WTC11 (cell line): ENCODE results near the gene PLAAT5. TPM values are rescaled to one million over a fixed set of nuclear protein-coding genes. Genes with fewer than 3 reads are reported as not detected.

ENCODE experiments used
- ATAC-seq: fragments of 200-7000 bp; cut with Tn5 transposase; 2 replicates; pipeline ENCODE4 v1.10.0; 2021; ENCODE audit warnings: mild to moderate bottlenecking, moderate library complexity
- CTCF ChIA-PET: fragments of 300-600 bp; sonication (Branson Sonifier 250); formaldehyde crosslinking; loops from one replicate; lab custom pipeline; 2021; ENCODE audit warnings: antibody characterized with exemption; lab: Charles Lee
- POLR2A ChIA-PET: fragments of 350-600 bp; sonication (Branson Sonifier 250); formaldehyde crosslinking; loops from one replicate; lab custom pipeline; 2021; ENCODE audit warnings: antibody characterized with exemption; lab: Charles Lee
- DNase-seq: peaks from one replicate; pipeline ENCODE4 v3.0.0; 2021; ENCODE audit warnings: low spot score
- H3K27ac Mint-ChIP-seq: 2 replicates; pipeline ENCODE4 v1.8.0; 2021; ENCODE audit warnings: mixed read lengths
- H3K27me3 Mint-ChIP-seq: 2 replicates; pipeline ENCODE4 v1.8.0; 2021; ENCODE audit warnings: low read depth, mild to moderate bottlenecking, moderate library complexity, mixed read lengths
- H3K36me3 Mint-ChIP-seq: 2 replicates; pipeline ENCODE4 v1.8.0; 2021; ENCODE audit warnings: mixed read lengths
- H3K4me1 Mint-ChIP-seq: 2 replicates; pipeline ENCODE4 v1.8.0; 2022; ENCODE audit warnings: mixed read lengths
- H3K4me3 Mint-ChIP-seq: 2 replicates; pipeline ENCODE4 v1.8.0; 2021; ENCODE audit warnings: mild to moderate bottlenecking, moderate library complexity, mixed read lengths
- H3K9me3 Mint-ChIP-seq: 2 replicates; pipeline ENCODE4 v1.8.0; 2021; ENCODE audit warnings: mixed read lengths
- ATF3 ChIP-seq: sonication (generic); formaldehyde crosslinking; conservative IDR thresholded peaks from 2 replicates; pipeline ENCODE4 v1.8.1; 2022; ENCODE audit warnings: mild to moderate bottlenecking, missing genetic modification reagents
- ESRRA ChIP-seq: sonication (generic); formaldehyde crosslinking; IDR thresholded peaks from 2 replicates; pipeline ENCODE4 v1.8.1; 2022; ENCODE audit warnings: mild to moderate bottlenecking, missing genetic modification reagents, borderline replicate concordance
- FOXJ3 ChIP-seq: sonication (generic); formaldehyde crosslinking; IDR thresholded peaks from 2 replicates; pipeline ENCODE4 v1.9.0; 2021; ENCODE audit warnings: missing genetic modification reagents, mild to moderate bottlenecking, borderline replicate concordance
- GABPB1 ChIP-seq: sonication (generic); formaldehyde crosslinking; IDR thresholded peaks from 2 replicates; pipeline ENCODE4 v1.8.1; 2023; ENCODE audit warnings: mild to moderate bottlenecking, missing genetic modification reagents
- HMGA2 ChIP-seq: fragments of 250-450 bp; sonication (Bioruptor Pico); IDR thresholded peaks from 2 replicates; pipeline ENCODE4 v1.4.0; 2021; ENCODE audit warnings: mild to moderate bottlenecking, moderate library complexity
- JAZF1 ChIP-seq: fragments of 250-450 bp; sonication (Bioruptor Pico); IDR thresholded peaks from 2 replicates; pipeline ENCODE4 v1.9.0; 2021; ENCODE audit warnings: moderate library complexity, mild to moderate bottlenecking, inconsistent platforms
- MYBL2 ChIP-seq: sonication (generic); formaldehyde crosslinking; IDR thresholded peaks from 2 replicates; pipeline ENCODE4 v1.8.1; 2023; ENCODE audit warnings: mild to moderate bottlenecking, moderate library complexity, missing genetic modification reagents
- RORB ChIP-seq: fragments of 250-450 bp; sonication (Bioruptor Pico); IDR thresholded peaks from 2 replicates; pipeline ENCODE4 v1.9.0; 2021; ENCODE audit warnings: mild to moderate bottlenecking
- SMAD3 ChIP-seq: sonication (generic); formaldehyde crosslinking; IDR thresholded peaks from 2 replicates; pipeline ENCODE4 v1.8.0; 2022; ENCODE audit warnings: missing genetic modification reagents, mild to moderate bottlenecking, borderline replicate concordance
- TCF7 ChIP-seq: sonication (generic); formaldehyde crosslinking; IDR thresholded peaks from 2 replicates; pipeline ENCODE4 v1.8.0; 2022; ENCODE audit warnings: mild to moderate bottlenecking, low read depth, missing genetic modification reagents, moderate library complexity
- TP53 ChIP-seq: sonication (generic); formaldehyde crosslinking; IDR thresholded peaks from 2 replicates; pipeline ENCODE4 v1.8.1; 2023; ENCODE audit warnings: mild to moderate bottlenecking, missing genetic modification reagents
- ZNF138 ChIP-seq: sonication (generic); formaldehyde crosslinking; conservative IDR thresholded peaks from 2 replicates; pipeline ENCODE4 v1.8.1; 2022; ENCODE audit warnings: mild to moderate bottlenecking, moderate library complexity, missing genetic modification reagents
- ZNF219 ChIP-seq: sonication (generic); formaldehyde crosslinking; IDR thresholded peaks from 2 replicates; pipeline ENCODE4 v1.8.0; 2023; ENCODE audit warnings: missing genetic modification reagents, mild to moderate bottlenecking, borderline replicate concordance
- ZNF232 ChIP-seq: sonication (generic); formaldehyde crosslinking; IDR thresholded peaks from 2 replicates; pipeline ENCODE4 v1.8.0; 2022; ENCODE audit warnings: mild to moderate bottlenecking, missing genetic modification reagents
- total RNA-seq: library from RNA; stranded (reverse); gene quantifications from 3 replicates; pipeline ENCODE4 v1.2.3, GENCODE V29; 2021
- TF ChIP-seq, protein P1 (sequence below): fragments of 250-450 bp; sonication (Bioruptor Pico); IDR thresholded peaks from 2 replicates; pipeline ENCODE4 v1.8.0; 2021; ENCODE audit warnings: mild to moderate bottlenecking
- TF ChIP-seq, protein P2 (sequence below): sonication (generic); formaldehyde crosslinking; IDR thresholded peaks from 2 replicates; pipeline ENCODE4 v1.8.1; 2022; ENCODE audit warnings: missing genetic modification reagents, borderline replicate concordance
- TF ChIP-seq, protein P3 (sequence below): sonication (generic); formaldehyde crosslinking; IDR thresholded peaks from 2 replicates; pipeline ENCODE4 v1.8.1; 2023; ENCODE audit warnings: mild to moderate bottlenecking, missing genetic modification reagents, moderate library complexity
- TF ChIP-seq, protein P4 (sequence below): fragments of 250-450 bp; sonication (Bioruptor Pico); IDR thresholded peaks from 2 replicates; pipeline ENCODE4 v1.9.0; 2021; ENCODE audit warnings: moderate library complexity, mild to moderate bottlenecking, inconsistent platforms, borderline replicate concordance
- TF ChIP-seq, protein P5 (sequence below): sonication (generic); formaldehyde crosslinking; IDR thresholded peaks from 2 replicates; pipeline ENCODE4 v1.8.1; 2023; ENCODE audit warnings: mild to moderate bottlenecking, missing genetic modification reagents, borderline replicate concordance
- TF ChIP-seq, protein P6 (sequence below): sonication (generic); formaldehyde crosslinking; IDR thresholded peaks from 2 replicates; pipeline ENCODE4 v1.8.1; 2023; ENCODE audit warnings: mild to moderate bottlenecking, missing genetic modification reagents

Gene PLAAT5
- total RNA-seq, 1 experiment from 2014 or later: 23.0 TPM

DNA sequence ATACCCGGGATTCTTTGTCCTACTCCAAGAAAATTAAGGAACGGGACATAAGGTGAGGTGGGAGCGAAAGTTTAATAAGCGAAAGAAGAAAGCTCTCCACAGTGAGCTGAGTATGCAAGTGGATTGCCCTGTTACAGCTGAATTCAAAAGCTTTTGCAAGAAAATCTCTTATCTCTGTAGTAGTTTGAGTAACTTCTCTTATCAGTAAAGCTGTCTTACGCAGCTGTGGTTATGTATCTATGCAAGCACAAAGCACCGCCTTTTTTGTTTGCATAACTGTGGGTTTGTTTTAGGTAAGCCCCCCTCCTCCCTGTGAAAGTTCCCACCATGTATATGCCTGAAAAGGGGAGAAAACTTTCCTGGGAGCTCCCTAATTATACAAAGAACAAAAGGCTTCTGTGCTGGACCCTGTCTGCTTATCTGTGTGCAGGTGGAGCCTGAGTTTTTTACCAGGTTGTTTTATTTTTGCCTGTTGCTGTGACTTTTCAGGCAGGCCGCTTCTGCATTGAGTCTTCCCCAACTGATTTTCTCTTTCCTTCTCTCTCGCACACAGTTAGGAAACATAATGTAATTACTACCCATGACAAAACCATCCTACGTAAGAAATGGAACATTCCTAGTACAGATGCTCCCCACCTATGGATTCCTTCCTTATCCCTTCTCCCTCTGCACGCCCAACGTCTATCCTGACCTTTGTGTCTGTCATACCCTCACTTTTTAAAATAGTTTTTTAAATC is 837 bp upstream of the PLAAT5 start:
- Mint-ChIP-seq H3K27me3 (peaks cover 18% of the 10 kb centered on the region), H3K36me3 (peaks cover 19% of the 10 kb centered on the region), H3K27ac (peak overlapping the region; percentile 79), H3K9me3 (peaks cover 17% of the 10 kb centered on the region), H3K4me1 (peaks cover 40% of the 10 kb centered on the region), H3K4me3 (peak overlapping the region; percentile 77)
- ATAC-seq: no peak
- ChIA-PET CTCF (interaction anchor here (1.6 to 4.5 kb wide), 4 partner anchors 12 to 144 kb away, joined by 5 to 46 read pairs (median 21); no protein-coding TSS in a partner anchor), POLR2A (interaction anchor here (1.0 to 1.4 kb wide), 2 partner anchors 11 to 38 kb away, joined by 3 read pairs; no protein-coding TSS in a partner anchor)
- no peak for DNase-seq
- TF ChIP-seq ZNF138 (CRISPR knock-in tag) (no peak), ESRRA (CRISPR knock-in tag) (no peak), TCF7 (CRISPR knock-in tag) (no peak), FOXJ3 (CRISPR knock-in tag) (no peak), ZNF232 (CRISPR knock-in tag) (no peak)
- TF ChIP-seq, protein P1, sequence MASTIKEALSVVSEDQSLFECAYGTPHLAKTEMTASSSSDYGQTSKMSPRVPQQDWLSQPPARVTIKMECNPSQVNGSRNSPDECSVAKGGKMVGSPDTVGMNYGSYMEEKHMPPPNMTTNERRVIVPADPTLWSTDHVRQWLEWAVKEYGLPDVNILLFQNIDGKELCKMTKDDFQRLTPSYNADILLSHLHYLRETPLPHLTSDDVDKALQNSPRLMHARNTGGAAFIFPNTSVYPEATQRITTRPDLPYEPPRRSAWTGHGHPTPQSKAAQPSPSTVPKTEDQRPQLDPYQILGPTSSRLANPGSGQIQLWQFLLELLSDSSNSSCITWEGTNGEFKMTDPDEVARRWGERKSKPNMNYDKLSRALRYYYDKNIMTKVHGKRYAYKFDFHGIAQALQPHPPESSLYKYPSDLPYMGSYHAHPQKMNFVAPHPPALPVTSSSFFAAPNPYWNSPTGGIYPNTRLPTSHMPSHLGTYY (CRISPR knock-in tag): no peak
- TF ChIP-seq, protein P2, sequence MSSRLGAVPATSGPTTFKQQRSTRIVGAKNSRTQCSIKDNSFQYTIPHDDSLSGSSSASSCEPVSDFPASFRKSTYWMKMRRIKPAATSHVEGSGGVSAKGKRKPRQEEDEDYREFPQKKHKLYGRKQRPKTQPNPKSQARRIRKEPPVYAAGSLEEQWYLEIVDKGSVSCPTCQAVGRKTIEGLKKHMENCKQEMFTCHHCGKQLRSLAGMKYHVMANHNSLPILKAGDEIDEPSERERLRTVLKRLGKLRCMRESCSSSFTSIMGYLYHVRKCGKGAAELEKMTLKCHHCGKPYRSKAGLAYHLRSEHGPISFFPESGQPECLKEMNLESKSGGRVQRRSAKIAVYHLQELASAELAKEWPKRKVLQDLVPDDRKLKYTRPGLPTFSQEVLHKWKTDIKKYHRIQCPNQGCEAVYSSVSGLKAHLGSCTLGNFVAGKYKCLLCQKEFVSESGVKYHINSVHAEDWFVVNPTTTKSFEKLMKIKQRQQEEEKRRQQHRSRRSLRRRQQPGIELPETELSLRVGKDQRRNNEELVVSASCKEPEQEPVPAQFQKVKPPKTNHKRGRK (CRISPR knock-in tag): no peak
- TF ChIP-seq, protein P3, sequence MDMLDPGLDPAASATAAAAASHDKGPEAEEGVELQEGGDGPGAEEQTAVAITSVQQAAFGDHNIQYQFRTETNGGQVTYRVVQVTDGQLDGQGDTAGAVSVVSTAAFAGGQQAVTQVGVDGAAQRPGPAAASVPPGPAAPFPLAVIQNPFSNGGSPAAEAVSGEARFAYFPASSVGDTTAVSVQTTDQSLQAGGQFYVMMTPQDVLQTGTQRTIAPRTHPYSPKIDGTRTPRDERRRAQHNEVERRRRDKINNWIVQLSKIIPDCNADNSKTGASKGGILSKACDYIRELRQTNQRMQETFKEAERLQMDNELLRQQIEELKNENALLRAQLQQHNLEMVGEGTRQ: no peak
- TF ChIP-seq, protein P4, sequence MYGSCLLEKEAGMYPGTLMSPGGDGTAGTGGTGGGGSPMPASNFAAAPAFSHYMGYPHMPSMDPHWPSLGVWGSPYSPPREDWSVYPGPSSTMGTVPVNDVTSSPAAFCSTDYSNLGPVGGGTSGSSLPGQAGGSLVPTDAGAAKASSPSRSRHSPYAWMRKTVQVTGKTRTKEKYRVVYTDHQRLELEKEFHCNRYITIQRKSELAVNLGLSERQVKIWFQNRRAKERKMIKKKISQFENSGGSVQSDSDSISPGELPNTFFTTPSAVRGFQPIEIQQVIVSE (CRISPR knock-in tag): no peak

DNA sequence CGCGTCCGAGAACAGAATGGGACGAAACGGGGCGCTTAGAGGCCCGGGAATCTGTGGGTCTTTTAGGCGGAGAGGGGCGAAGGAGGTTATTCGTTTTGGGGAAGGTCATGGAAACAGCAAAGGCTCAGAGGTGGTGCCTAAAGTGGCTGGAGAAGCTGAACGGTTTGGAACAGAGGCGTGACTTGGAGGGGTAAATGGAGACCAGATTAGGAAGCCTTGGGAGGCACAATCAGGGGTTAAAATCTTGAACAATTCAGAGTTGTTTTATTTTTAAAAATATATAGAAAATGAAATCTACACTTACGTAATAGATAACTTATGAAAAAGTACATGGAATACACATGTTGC is 247 bp upstream of the PLAAT5 start:
- ChIA-PET POLR2A (interaction anchor here (0.5 to 1.4 kb wide), 4 partner anchors 10 to 429 kb away, joined by 3 to 4 read pairs (median 3); no protein-coding TSS in a partner anchor), CTCF (interaction anchor here (1.6 to 4.5 kb wide), 6 partner anchors 12 to 147 kb away, joined by 5 to 46 read pairs (median 10); partner anchors contain the start of gene LGALS12)
- DNase-seq: no peak
- H3K9me3 Mint-ChIP-seq: peaks cover 20% of the 10 kb centered on the region
- H3K4me1 Mint-ChIP-seq: peaks cover 40% of the 10 kb centered on the region
- peaks cover 18% of the 10 kb centered on the region for H3K27me3 Mint-ChIP-seq
- ATAC-seq: no peak
- H3K27ac Mint-ChIP-seq: peak overlapping the region; percentile 88
- peak overlapping the region; percentile 77 for H3K4me3 Mint-ChIP-seq
- H3K36me3 Mint-ChIP-seq: peaks cover 24% of the 10 kb centered on the region
- TF ChIP-seq MYBL2 (no peak), GABPB1 (CRISPR knock-in tag) (no peak), HMGA2 (CRISPR knock-in tag) (no peak), TP53 (CRISPR knock-in tag) (no peak), SMAD3 (CRISPR knock-in tag) (no peak), JAZF1 (CRISPR knock-in tag) (no peak), FOXJ3 (CRISPR knock-in tag) (no peak), RORB (CRISPR knock-in tag) (no peak), ZNF219 (CRISPR knock-in tag) (no peak), ATF3 (CRISPR knock-in tag) (no peak)
- TF ChIP-seq, protein P5, sequence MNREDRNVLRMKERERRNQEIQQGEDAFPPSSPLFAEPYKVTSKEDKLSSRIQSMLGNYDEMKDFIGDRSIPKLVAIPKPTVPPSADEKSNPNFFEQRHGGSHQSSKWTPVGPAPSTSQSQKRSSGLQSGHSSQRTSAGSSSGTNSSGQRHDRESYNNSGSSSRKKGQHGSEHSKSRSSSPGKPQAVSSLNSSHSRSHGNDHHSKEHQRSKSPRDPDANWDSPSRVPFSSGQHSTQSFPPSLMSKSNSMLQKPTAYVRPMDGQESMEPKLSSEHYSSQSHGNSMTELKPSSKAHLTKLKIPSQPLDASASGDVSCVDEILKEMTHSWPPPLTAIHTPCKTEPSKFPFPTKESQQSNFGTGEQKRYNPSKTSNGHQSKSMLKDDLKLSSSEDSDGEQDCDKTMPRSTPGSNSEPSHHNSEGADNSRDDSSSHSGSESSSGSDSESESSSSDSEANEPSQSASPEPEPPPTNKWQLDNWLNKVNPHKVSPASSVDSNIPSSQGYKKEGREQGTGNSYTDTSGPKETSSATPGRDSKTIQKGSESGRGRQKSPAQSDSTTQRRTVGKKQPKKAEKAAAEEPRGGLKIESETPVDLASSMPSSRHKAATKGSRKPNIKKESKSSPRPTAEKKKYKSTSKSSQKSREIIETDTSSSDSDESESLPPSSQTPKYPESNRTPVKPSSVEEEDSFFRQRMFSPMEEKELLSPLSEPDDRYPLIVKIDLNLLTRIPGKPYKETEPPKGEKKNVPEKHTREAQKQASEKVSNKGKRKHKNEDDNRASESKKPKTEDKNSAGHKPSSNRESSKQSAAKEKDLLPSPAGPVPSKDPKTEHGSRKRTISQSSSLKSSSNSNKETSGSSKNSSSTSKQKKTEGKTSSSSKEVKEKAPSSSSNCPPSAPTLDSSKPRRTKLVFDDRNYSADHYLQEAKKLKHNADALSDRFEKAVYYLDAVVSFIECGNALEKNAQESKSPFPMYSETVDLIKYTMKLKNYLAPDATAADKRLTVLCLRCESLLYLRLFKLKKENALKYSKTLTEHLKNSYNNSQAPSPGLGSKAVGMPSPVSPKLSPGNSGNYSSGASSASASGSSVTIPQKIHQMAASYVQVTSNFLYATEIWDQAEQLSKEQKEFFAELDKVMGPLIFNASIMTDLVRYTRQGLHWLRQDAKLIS (CRISPR knock-in tag): no peak
- TF ChIP-seq, protein P1 (CRISPR knock-in tag): no peak
- TF ChIP-seq, protein P6, sequence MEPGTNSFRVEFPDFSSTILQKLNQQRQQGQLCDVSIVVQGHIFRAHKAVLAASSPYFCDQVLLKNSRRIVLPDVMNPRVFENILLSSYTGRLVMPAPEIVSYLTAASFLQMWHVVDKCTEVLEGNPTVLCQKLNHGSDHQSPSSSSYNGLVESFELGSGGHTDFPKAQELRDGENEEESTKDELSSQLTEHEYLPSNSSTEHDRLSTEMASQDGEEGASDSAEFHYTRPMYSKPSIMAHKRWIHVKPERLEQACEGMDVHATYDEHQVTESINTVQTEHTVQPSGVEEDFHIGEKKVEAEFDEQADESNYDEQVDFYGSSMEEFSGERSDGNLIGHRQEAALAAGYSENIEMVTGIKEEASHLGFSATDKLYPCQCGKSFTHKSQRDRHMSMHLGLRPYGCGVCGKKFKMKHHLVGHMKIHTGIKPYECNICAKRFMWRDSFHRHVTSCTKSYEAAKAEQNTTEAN (CRISPR knock-in tag): no peak
